Activated naive CD8-positive, alpha-beta T cell treated with anti-CD3 and anti-CD28 coated beads for 36 hours (primary cell): Measurements from ENCODE around the gene PLA2G1B. TPM values are rescaled to one million over a fixed set of nuclear protein-coding genes. Genes with fewer than 3 reads are reported as not detected.
"Not testable (repeated sequence)": the region's sequence is repeated elsewhere in the genome, so short reads cannot be mapped to it uniquely, and the experiment has no call there.

Source experiments
- DNase-seq: peaks from one replicate; pipeline ENCODE4 v3.0.0; 2021
- H3K27ac Mint-ChIP-seq: one replicate; pipeline ENCODE4 v1.8.0; 2022; ENCODE audit warnings: mild to moderate bottlenecking, moderate library complexity, mixed read lengths
- H3K27me3 Mint-ChIP-seq: one replicate; pipeline ENCODE4 v1.8.0; 2022; ENCODE audit warnings: mild to moderate bottlenecking, mixed read lengths
- H3K36me3 Mint-ChIP-seq: one replicate; pipeline ENCODE4 v1.8.0; 2021; ENCODE audit warnings: mild to moderate bottlenecking, mixed read lengths
- H3K4me1 Mint-ChIP-seq: one replicate; pipeline ENCODE4 v1.8.0; 2021; ENCODE audit warnings: mixed read lengths
- H3K4me3 Mint-ChIP-seq: one replicate; pipeline ENCODE4 v1.8.0; 2022; ENCODE audit warnings: mild to moderate bottlenecking, moderate library complexity, mixed read lengths
- H3K9me3 Mint-ChIP-seq: one replicate; pipeline ENCODE4 v1.8.0; 2022; ENCODE audit warnings: mixed read lengths
- total RNA-seq, 2 experiments: library from RNA; stranded (reverse); gene quantifications; one replicate each; pipeline ENCODE4 v1.2.3, GENCODE V29; 2021

PLA2G1B gene
- total RNA-seq, 2 experiments from 2014 or later, result not detected

DNA sequence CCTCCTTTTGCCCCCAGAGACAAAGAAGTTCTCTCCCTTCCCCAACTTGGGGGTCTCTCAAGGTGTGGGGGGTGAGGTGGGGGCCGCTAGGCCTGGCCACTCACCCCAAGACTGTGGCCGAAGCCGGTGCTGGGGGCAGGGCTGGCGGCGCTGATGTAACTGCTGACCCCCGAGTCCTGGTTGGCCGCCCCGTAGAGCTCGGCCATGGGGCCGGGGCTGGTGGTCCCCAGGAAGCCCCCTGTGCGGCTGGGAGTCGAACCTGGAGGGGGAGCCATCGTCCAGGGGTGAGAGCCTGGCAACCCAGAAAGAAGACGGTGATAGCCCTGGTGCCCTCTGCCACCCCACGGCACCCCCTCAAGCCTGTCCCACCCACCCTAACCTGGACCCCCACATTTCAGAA is 18.5 kb upstream of the PLA2G1B start:
- peaks cover 8% of the 10 kb centered on the region for H3K27me3 Mint-ChIP-seq
- no peaks in the 10 kb centered on the region for H3K36me3 Mint-ChIP-seq
- H3K4me1 Mint-ChIP-seq, result no peaks in the 10 kb centered on the region
- DNase-seq, result no peak
- no peak overlapping the region for H3K27ac Mint-ChIP-seq
- no peak overlapping the region for H3K4me3 Mint-ChIP-seq
- H3K9me3 Mint-ChIP-seq, result no peaks in the 10 kb centered on the region

DNA sequence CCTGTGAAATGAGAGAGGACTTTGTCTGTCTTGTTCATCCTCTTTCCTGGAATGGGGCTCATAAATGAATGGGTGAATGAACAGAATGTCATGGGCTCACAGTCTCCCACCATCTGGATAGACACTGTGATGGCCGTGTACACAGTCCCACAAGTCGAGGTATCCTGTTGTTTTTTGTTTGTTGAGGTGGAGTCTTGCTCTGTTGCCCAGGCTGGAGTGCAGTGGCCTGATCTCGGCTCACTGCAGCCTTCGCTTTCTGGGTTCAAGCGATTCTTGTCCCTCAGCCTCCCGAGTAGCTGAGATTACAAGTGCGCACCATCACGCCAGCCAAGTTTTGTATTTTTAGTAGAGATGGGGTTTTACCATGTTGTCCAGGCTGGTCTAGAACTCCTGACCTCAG is 16.1 kb upstream of the PLA2G1B start:
- Mint-ChIP-seq H3K27ac (no peak overlapping the region), H3K4me3 (no peak overlapping the region), H3K9me3 (peaks cover under 1% of the 10 kb centered on the region), H3K27me3 (peaks cover 12% of the 10 kb centered on the region), H3K36me3 (no peaks in the 10 kb centered on the region), H3K4me1 (no peaks in the 10 kb centered on the region)
- no peak for DNase-seq

DNA sequence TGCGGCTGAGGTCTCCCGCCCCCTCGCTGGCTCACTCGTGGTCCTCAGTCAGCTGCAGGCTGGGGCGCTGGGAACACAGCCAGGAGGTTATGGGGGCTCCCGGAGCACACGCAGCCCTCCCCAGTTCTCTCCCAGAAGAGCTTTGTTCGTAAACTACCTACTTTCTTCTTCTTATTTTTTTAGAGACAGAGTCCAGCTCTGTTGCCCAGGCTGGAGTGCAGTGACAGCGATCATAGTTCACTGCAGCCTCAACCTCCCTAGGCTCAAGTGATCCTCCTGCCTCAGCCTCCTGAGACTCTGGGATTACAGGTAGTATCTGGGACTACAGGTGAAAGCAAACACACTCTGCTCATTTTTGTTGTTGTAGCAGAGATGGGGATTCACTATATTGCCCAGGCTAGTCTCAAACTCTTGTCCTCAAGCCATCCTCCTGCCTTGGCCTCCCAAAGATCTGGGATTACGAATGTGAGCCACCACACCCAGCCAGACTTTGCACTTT is 15.5 kb upstream of the PLA2G1B start:
- Mint-ChIP-seq H3K4me1 (no peaks in the 10 kb centered on the region), H3K36me3 (no peaks in the 10 kb centered on the region), H3K27ac (no peak overlapping the region), H3K27me3 (peaks cover 12% of the 10 kb centered on the region), H3K4me3 (no peak overlapping the region), H3K9me3 (peaks cover 3% of the 10 kb centered on the region)
- no peak for DNase-seq

DNA sequence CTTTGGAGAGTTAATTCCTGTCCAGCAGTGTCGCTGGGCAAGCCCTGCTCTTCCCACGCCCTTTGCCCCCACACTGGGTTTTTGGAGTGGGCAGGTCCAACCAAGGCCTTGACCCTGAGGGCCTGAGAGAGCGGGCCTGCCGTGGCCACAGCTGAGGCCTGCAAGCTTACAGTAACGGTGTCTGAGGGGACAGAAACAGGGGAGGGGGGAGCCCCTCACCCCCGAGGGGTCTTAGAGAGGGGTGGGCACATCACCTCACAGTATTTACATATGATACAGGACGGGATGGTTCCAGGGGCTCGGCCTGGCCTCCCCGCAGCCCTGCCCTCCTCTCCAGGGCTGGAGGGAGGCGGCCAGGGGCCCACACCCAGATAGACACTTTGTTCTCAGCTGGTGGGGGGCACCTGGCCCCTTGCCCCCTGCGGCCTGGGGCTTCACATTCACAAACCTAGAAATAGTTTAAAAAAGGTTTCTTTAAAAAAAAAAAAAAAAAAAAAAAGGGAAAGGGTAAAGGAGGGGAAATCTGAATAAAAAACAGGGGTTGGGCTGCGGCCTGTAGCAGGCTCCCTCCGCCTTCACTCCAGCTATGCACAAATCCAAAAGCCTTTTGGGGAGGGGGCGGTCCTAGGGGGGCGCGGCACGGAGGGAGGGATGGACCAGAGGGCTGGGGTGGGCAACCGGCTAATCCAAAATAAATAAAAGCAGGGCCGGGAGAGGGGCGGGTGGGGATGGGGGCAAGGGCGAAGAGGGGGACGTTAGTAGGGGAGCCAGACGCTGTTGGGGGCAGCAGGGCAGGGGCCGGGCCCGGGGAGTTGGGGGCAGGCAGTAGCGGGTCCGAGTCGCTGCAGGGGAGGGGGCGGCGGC is 14.8 kb upstream of the PLA2G1B start:
- Mint-ChIP-seq H3K4me1 (no peaks in the 10 kb centered on the region), H3K4me3 (no peak overlapping the region), H3K36me3 (no peaks in the 10 kb centered on the region), H3K27me3 (peaks cover 12% of the 10 kb centered on the region), H3K27ac (no peak overlapping the region), H3K9me3 (peaks cover 10% of the 10 kb centered on the region)
- no peak for DNase-seq

- H3K9me3 Mint-ChIP-seq, result peaks cover 23% of the 10 kb centered on the region
- peaks cover 3% of the 10 kb centered on the region for H3K4me1 Mint-ChIP-seq
- peaks cover 4% of the 10 kb centered on the region for H3K36me3 Mint-ChIP-seq
- H3K4me3 Mint-ChIP-seq, result no peak overlapping the region
- no peak for DNase-seq
- peaks cover 4% of the 10 kb centered on the region for H3K27me3 Mint-ChIP-seq
- H3K27ac Mint-ChIP-seq, result no peak overlapping the region
Measured at GRCh38 chr12:120339256-120339655, 11.7 kb upstream of the PLA2G1B start.

- H3K4me1 Mint-ChIP-seq, result peaks cover 3% of the 10 kb centered on the region
- peaks cover 4% of the 10 kb centered on the region for H3K36me3 Mint-ChIP-seq
- no peak for DNase-seq
- no peak overlapping the region for H3K27ac Mint-ChIP-seq
- H3K27me3 Mint-ChIP-seq, result peaks cover 4% of the 10 kb centered on the region
- H3K4me3 Mint-ChIP-seq, result no peak overlapping the region
- peaks cover 23% of the 10 kb centered on the region for H3K9me3 Mint-ChIP-seq
Measured at GRCh38 chr12:120337730-120338129, 10.2 kb upstream of the PLA2G1B start.

DNA sequence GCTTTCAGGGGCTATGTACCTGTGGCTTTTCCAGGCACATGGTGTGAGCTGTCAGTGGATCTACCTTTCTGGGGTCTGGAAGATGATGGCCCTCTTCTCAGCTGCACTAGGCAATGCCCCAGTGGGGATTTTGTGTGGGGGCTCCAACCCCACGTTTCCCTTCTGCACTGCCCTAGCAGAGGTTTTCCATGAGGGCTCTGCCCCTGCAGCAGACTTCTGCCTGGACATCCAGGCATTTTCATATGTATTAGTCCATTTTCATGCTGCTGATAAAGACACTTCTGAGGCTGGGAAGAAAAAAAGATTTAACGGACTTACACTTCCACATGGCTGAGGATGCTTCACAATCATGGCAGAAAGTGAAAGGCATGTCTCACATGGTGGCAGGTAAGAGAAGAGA is 8.8 kb upstream of the PLA2G1B start:
- peaks cover 23% of the 10 kb centered on the region for H3K9me3 Mint-ChIP-seq
- not testable (repeated sequence) for H3K27ac Mint-ChIP-seq, DNase-seq, H3K36me3 Mint-ChIP-seq, H3K4me3 Mint-ChIP-seq, H3K4me1 Mint-ChIP-seq, H3K27me3 Mint-ChIP-seq

DNA sequence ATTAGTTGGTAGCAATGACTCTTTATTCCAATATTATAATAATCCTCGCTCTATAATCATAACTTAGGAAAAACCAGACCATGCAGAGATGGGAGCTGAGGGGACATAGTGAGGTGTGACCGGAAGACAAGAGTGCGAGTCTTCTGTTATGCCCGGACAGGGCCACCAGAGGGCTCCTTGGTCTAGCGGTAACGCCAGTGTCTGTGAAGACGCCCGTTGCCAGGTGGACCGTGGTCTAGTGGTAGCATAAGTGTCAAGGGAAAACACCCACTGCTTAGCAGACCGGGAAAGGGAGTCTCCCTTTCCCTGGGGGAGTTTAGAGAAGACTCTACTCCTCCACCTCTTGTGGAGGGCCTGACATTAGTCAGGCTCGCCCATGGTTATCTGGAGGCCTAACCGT is 7.9 kb upstream of the PLA2G1B start:
- H3K27me3 Mint-ChIP-seq, H3K36me3 Mint-ChIP-seq, H3K27ac Mint-ChIP-seq, H3K4me3 Mint-ChIP-seq, H3K4me1 Mint-ChIP-seq: not testable (repeated sequence)
- peaks cover 23% of the 10 kb centered on the region for H3K9me3 Mint-ChIP-seq
- peak; percentile 43 for DNase-seq

- no peak overlapping the region for H3K4me3 Mint-ChIP-seq
- H3K36me3 Mint-ChIP-seq, result peaks cover 4% of the 10 kb centered on the region
- no peak for DNase-seq
- peaks cover 3% of the 10 kb centered on the region for H3K4me1 Mint-ChIP-seq
- no peaks in the 10 kb centered on the region for H3K27me3 Mint-ChIP-seq
- H3K9me3 Mint-ChIP-seq, result peaks cover 14% of the 10 kb centered on the region
- H3K27ac Mint-ChIP-seq, result no peak overlapping the region
Measured at GRCh38 chr12:120332523-120332922, 4.9 kb upstream of the PLA2G1B start.

DNA sequence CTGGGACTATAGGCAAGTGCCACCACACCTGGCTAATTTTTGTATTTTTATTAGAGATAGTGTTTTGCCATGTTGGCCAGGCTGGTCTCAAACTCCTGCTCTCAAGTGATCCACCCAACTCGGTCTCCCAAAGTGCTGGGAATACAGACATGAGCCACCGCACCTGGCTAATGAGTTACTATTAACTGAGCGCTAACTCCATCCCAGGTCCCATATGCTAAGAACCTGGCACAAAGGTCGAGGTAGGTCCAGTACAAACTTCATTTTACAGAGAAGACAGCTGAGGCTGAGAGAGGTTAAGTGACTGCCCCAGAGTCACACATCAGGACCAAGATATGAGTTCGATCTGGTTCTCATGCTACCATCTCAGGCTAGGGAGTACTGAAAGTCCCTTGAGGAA is 4.5 kb upstream of the PLA2G1B start:
- no peak for DNase-seq

GRCh38 chr12:120331390-120331789 is 3.8 kb upstream of the PLA2G1B start:
- Mint-ChIP-seq H3K4me1 (peaks cover 3% of the 10 kb centered on the region), H3K27ac (no peak overlapping the region), H3K27me3 (no peaks in the 10 kb centered on the region), H3K9me3 (peaks cover 6% of the 10 kb centered on the region), H3K4me3 (no peak overlapping the region), H3K36me3 (peaks cover 4% of the 10 kb centered on the region)
- DNase-seq, result no peak

More for the DNA sequence above, 4.5 kb upstream of the PLA2G1B start:
- Mint-ChIP-seq H3K36me3 (peaks cover 4% of the 10 kb centered on the region), H3K4me3 (no peak overlapping the region), H3K9me3 (peaks cover 11% of the 10 kb centered on the region), H3K27ac (no peak overlapping the region), H3K4me1 (peaks cover 3% of the 10 kb centered on the region), H3K27me3 (no peaks in the 10 kb centered on the region)

DNA sequence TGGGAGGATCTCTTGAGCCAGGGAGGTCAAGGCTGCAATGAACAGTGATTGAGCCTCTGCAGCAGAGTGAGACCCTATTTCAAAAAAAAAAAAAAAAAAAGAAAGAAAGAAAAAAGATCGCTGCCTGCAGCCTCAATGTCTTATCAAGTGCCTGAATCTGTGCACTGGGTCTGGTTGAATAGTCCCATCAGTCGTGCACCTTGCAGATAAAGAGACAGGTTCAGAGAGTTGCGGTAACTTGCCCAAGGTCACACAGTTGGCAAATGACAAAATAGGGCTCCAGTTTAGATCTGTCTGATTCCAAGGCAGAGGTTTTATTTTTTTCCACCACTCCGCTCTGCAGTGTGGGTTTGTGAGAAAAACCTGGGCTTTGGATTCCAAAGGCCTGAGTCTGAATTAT is 649 bp upstream of the PLA2G1B start:
- no peaks in the 10 kb centered on the region for H3K36me3 Mint-ChIP-seq
- DNase-seq, result no peak
- no peak overlapping the region for H3K27ac Mint-ChIP-seq
- H3K4me1 Mint-ChIP-seq, result peaks cover 7% of the 10 kb centered on the region
- H3K4me3 Mint-ChIP-seq, result no peak overlapping the region
- H3K27me3 Mint-ChIP-seq, result no peaks in the 10 kb centered on the region
- H3K9me3 Mint-ChIP-seq, result no peaks in the 10 kb centered on the region

DNA sequence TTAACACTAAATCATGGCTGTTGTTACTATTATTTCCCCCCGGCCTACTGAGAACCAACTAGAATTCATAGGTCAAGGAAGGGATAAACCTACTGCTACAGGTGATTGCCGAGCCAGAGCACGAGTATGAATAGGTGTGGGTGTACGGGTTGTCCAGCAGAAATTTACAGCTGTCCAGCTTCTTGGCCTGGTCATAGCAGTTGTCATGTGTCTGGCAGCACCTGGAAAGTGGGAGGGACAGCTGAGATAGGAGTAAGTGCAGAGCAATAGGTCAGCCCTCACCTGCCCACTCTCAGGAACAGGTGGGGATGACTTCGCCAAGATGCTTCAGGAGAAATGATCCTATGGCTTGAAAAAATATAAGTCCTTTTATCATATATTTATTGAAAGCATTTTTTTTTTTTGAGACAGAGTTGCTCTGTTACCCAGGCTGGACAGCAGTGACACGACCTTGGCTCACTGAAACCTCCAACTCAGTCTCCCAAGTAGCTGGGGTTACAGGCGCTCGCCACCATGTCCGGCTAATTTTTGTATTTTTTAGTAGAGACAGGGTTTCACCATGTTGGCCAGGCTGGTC is 2.6 kb downstream of the PLA2G1B start:
- H3K9me3 Mint-ChIP-seq, result no peaks in the 10 kb centered on the region
- H3K4me1 Mint-ChIP-seq, result peaks cover 7% of the 10 kb centered on the region
- no peaks in the 10 kb centered on the region for H3K27me3 Mint-ChIP-seq
- DNase-seq, result no peak
- H3K4me3 Mint-ChIP-seq, result no peak overlapping the region
- H3K27ac Mint-ChIP-seq, result no peak overlapping the region
- H3K36me3 Mint-ChIP-seq, result no peaks in the 10 kb centered on the region

GRCh38 chr12:120323772-120324171 is 3.8 kb downstream of the PLA2G1B start:
- no peaks in the 10 kb centered on the region for H3K27me3 Mint-ChIP-seq
- no peaks in the 10 kb centered on the region for H3K9me3 Mint-ChIP-seq
- DNase-seq, result no peak
- H3K4me3 Mint-ChIP-seq, result no peak overlapping the region
- no peaks in the 10 kb centered on the region for H3K36me3 Mint-ChIP-seq
- H3K4me1 Mint-ChIP-seq, result peaks cover 7% of the 10 kb centered on the region
- no peak overlapping the region for H3K27ac Mint-ChIP-seq

DNA sequence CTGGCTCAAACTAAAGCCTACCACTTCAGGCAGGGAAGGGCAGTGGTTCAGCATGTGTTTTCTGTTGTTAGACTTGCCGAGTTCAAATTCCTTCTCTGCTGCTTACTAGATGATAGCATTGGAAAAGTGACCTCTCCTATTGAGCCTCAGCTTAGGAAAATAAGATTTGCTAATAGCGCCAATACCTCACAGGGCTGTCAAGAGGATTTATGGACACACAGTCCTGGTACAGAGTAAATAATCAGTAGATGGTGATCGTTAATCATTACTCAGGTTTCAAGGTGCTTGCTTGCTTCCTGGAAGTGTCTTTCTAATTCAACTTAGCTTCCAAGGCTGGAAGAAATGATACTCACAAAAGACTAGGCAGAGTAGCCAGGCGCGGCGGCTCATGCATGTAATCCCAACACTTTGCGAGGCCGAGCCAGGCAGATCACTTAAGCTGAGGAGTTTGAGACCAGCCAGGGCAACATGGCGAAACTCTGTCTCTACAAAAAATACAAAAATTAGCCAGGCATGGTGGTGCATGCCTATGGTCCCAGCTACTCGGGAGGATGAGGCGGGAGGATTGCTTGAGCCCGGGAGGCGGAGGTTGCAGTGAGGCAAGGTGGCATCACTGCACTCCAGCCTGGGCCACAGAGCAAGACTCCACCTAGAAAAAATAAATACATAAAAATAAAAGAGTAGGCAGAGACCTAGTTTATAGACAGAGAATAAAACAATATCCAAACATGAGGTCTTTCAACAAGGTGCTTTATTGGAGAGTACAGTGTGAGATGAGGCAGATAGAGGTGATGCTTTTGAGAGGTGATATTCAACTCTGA is 6.0 kb downstream of the PLA2G1B start:
- no peaks in the 10 kb centered on the region for H3K36me3 Mint-ChIP-seq
- peaks cover 13% of the 10 kb centered on the region for H3K4me1 Mint-ChIP-seq
- DNase-seq, result no peak
- no peaks in the 10 kb centered on the region for H3K9me3 Mint-ChIP-seq
- H3K4me3 Mint-ChIP-seq, result no peak overlapping the region
- H3K27ac Mint-ChIP-seq, result no peak overlapping the region
- peaks cover 4% of the 10 kb centered on the region for H3K27me3 Mint-ChIP-seq
